HEK293 (cell line): ENCODE measurements around the gene PYROXD2.

ENCODE experiments used
- CTCF ChIP-seq: fragments of 450-650 bp; formaldehyde crosslinking; IDR thresholded peaks from 2 replicates; pipeline ENCODE4 v1.5.1; 2016; ENCODE audit warnings: missing biosample characterization, missing genetic modification characterization
- ZBTB17 ChIP-seq: fragments of 450-650 bp; formaldehyde crosslinking; IDR thresholded peaks from 2 replicates; pipeline ENCODE4 v1.5.1; 2016; ENCODE audit warnings: missing biosample characterization, missing genetic modification characterization
- ZNF660 ChIP-seq: fragments of 450-650 bp; IDR thresholded peaks from 2 replicates; pipeline ENCODE4 v1.5.1; 2018; ENCODE audit warnings: missing biosample characterization, mild to moderate bottlenecking, missing genetic modification characterization
- ZNF830 ChIP-seq: fragments of 450-650 bp; IDR thresholded peaks from 2 replicates; pipeline ENCODE4 v1.5.0; 2018; ENCODE audit warnings: missing biosample characterization, missing genetic modification characterization, low read depth, mild to moderate bottlenecking, moderate library complexity
- ZNF837 ChIP-seq: fragments of 450-650 bp; formaldehyde crosslinking; IDR thresholded peaks from 2 replicates; pipeline ENCODE4 v1.5.1; 2016; ENCODE audit warnings: missing biosample characterization, missing genetic modification characterization

- no peak for TF ChIP-seq ZNF660 (tag by site-specific recombination)
- TF ChIP-seq ZNF830 (tag by site-specific recombination) = no peak
- TF ChIP-seq ZNF837 (tag by site-specific recombination) = no peak
- no peak for TF ChIP-seq ZBTB17
- no peak for TF ChIP-seq CTCF (tag by site-specific recombination)
Measured at GRCh38 chr10:98417481-98417959, 2.5 kb upstream of the PYROXD2 start.
